ENCODE measurements around the gene ASCL5.

- TF ChIP-seq POLR2AphosphoS5 (IDR thresholded peaks at IDR 0.05; ENCODE audit: borderline replicate concordance, low read depth, low read length) (no peak), EZH2 (IDR thresholded peaks at IDR 0.05) (no peak), FOXP2 (optimal IDR thresholded peaks at IDR 0.05; ENCODE audit: control extremely low read depth, extremely low read length, insufficient read depth) (no peak)
These were observed 17.7 kb upstream of the ASCL5 start for GRCh38 chr1:201144701-201145100.
